ENCODE results near the gene NINJ1. TPM values are rescaled to one million over a fixed set of nuclear protein-coding genes. Genes with fewer than 3 reads are reported as not detected.

Gene NINJ1
- total RNA-seq, 1 donor from 2014 or later: 46.6 TPM

- no peaks in the 10 kb centered on the region for H3K27me3 ChIP-seq (ENCODE audit: low read depth)
- H3K4me3 ChIP-seq: no peak overlapping the region
- no peaks in the 10 kb centered on the region for H3K36me3 ChIP-seq
- peaks cover 5% of the 10 kb centered on the region for H3K4me1 ChIP-seq
- ATAC-seq (no peak), DNase-seq (no peak)
- H3K27ac ChIP-seq: no peak overlapping the region
- intact Hi-C loops (cut with DNase I): no loop called here
- no peak for TF ChIP-seq CTCF (IDR thresholded peaks at IDR 0.05)
- no peaks in the 10 kb centered on the region for H3K9me3 ChIP-seq
Observed at GRCh38 chr9:93076101-93076791, 57.8 kb downstream of the NINJ1 start.

- intact Hi-C loops (cut with DNase I): no loop called here
- no peak overlapping the region for H3K27ac ChIP-seq
Observed at GRCh38 chr9:93072383-93072795, 61.7 kb downstream of the NINJ1 start.

More at GRCh38 chr9:93072383-93072795, 61.7 kb downstream of the NINJ1 start:
- no peaks in the 10 kb centered on the region for H3K27me3 ChIP-seq (ENCODE audit: low read depth)
- DNase-seq (no peak), ATAC-seq (peak; percentile 10 to 29)
- no peaks in the 10 kb centered on the region for H3K36me3 ChIP-seq
- no peak overlapping the region for H3K4me3 ChIP-seq
- no peak for TF ChIP-seq CTCF (IDR thresholded peaks at IDR 0.05)
- H3K4me1 ChIP-seq: peaks cover 5% of the 10 kb centered on the region
- H3K9me3 ChIP-seq: no peaks in the 10 kb centered on the region

Other genes with a start within 250 kb of the NINJ1 start
- 23.9 TPM for gene FGD3, start 186.7 kb downstream of the NINJ1 start, total RNA-seq
- 5.3 TPM for gene SUSD3, start 75.5 kb downstream of the NINJ1 start, total RNA-seq
- 25.6 TPM for gene CARD19, start 38.0 kb downstream of the NINJ1 start, total RNA-seq
- 7.7 TPM for gene WNK2, start 49.9 kb upstream of the NINJ1 start, total RNA-seq